Heart right ventricle (tissue), 16 donors: ENCODE measurements around the gene KRT86. TPM values are rescaled to one million over a fixed set of nuclear protein-coding genes. Genes with fewer than 3 reads are reported as not detected.
A peak's percentile ranks its signal among the peaks of the same experiment; 100 is the strongest.
"Not testable (repeated sequence)": the region's sequence is repeated elsewhere in the genome, so short reads cannot be mapped to it uniquely, and the experiment has no call there.

Experiments
- ATAC-seq, 8 donors: fragments of 200-7000 bp; cut with Tn5 transposase; one replicate each; pipeline ENCODE4 v1.9.1; 2020; ENCODE audit warnings: mild to moderate bottlenecking in 8 of 8, moderate library complexity in 8 of 8, moderate number of reproducible peaks in 1 of 8
- DNase-seq, 2 donors: peaks; one replicate each; pipeline ENCODE4 v3.0.0-alpha.2; 2020
- H3K27ac ChIP-seq, 10 donors: fragments of 200-600 bp; sonication (generic) in 2 of 10; one replicate each; pipeline versions ENCODE4 v1.5.0 to v1.8.0; 2020 to 2022; ENCODE audit warnings: mild to moderate bottlenecking in 3 of 10
- H3K27me3 ChIP-seq, 7 donors: fragments of 200-600 bp; one replicate each; pipeline ENCODE4 v1.8.0; 2021 to 2022; ENCODE audit warnings: mild to moderate bottlenecking in 2 of 7
- H3K36me3 ChIP-seq, 9 donors: fragments of 200-600 bp; sonication (generic) in 1 of 9; one replicate each; pipeline versions ENCODE4 v1.5.0 to v1.8.0; 2020 to 2022; ENCODE audit warnings: mild to moderate bottlenecking in 2 of 9
- H3K4me1 ChIP-seq, 9 donors: fragments of 200-600 bp; sonication (generic) in 1 of 9; one replicate each; pipeline versions ENCODE4 v1.5.0 to v1.8.0; 2020 to 2022; ENCODE audit warnings: mild to moderate bottlenecking in 4 of 9
- H3K4me3 ChIP-seq, 10 donors: fragments of 200-600 bp; sonication (generic) in 2 of 10; one replicate each; pipeline versions ENCODE4 v1.5.0 to v1.8.0; 2020 to 2022; ENCODE audit warnings: mild to moderate bottlenecking in 7 of 10, moderate library complexity in 2 of 10
- H3K9me3 ChIP-seq, 11 donors: fragments of 200-600 bp in 10 of 11; sonication (generic) in 2 of 11; one replicate each; pipeline versions ENCODE4 v1.5.0 to v1.8.0; 2013 to 2022; ENCODE audit warnings: mild to moderate bottlenecking in 2 of 11, control low read depth in 1 of 11, moderate library complexity in 1 of 11
- CTCF ChIP-seq, 9 donors: fragments of 200-600 bp; sonication (generic) in 2 of 9; IDR thresholded peaks; one replicate each; pipeline versions ENCODE4 v1.5.0 to v1.8.0; 2021 to 2022; ENCODE audit warnings: antibody characterized with exemption in 9 of 9, mild to moderate bottlenecking in 5 of 9, moderate library complexity in 1 of 9
- WGBS, 2 donors: extraction: QIAGEN DNeasy Blood & Tissue Kit; methylation state at CpG; one replicate each; pipeline ENCODE4 v1.1.7; 2013; ENCODE audit warnings: inconsistent platforms in 1 of 2; 5-methylcytosine and 5-hydroxymethylcytosine counted together
- intact Hi-C, 10 donors: fragments of 100-400 bp; cut with DNase I; formaldehyde crosslinking; loops; one replicate each; pipeline versions ENCODE4 v1.11.1 to v1.14.2; 2022
- polyA plus RNA-seq, 2 donors: library from polyadenylated mRNA; stranded (reverse); fragments of 200-250 nt; gene quantifications; one replicate each; pipeline ENCODE4 v1.2.3, GENCODE V29; 2013
- total RNA-seq, 10 donors: library from RNA; stranded (reverse); fragmentation: NEBNext Ultra II Directional in 3 of 10; extraction: Animal tissue kit (Norgen Biotek cat#: 25700) in 3 of 10; gene quantifications; one replicate each; pipeline versions ENCODE4 v1.2.1 to v1.2.4, GENCODE V29; 2021 to 2023
- donor health status: Arrhythmogenic right ventricular cardiomyopathy.
- donor health status: ischemic (EF 13 %, LVEDD 7.1; RV severe dilation, severe dysfunction).
- donor health status: healthy with polysubstance abuse.
- donor health status: DM: no; HTN: yes; CAD: no.
- donor health status: DM: no; HTN: no; CAD: no.
- donor health status: ischemic (EF 25% LVEDD 6.9; RV normal size, moderate dysfunction).
- donor health status: ischemic (EF 25% LVEDD 5.7; RV mildly dilated, moderate dysfunction).
- donor health status: healthy.
- donor health status: DM: yes; HTN: yes; CAD: no.
- donor health status: Ischemic cardiomyopathy.
- donor health status: ischemic (EF 35%, LVEDD 5.7; RV mildly dilated, moderate dysfunction).
- donor health status: nonischemic (EF 11% LVEDD 7.7; RV severe dilation, severe dysfunction).
- donor health status: DM: yes; HTN: yes; CAD: no.
- donor health status: PGD.
- donor health status: ischemic (EF 29% LVEDD 5.4; RV normal size, mild dysfunction).
- donor health status: nonischemic (EF 23%, LVEDD 6.1; RV moderate dilation, normal function).

Gene KRT86
- total and polyA plus RNA-seq, 12 donors: 0.01 to 0.19 TPM; not detected in 10

- Histone ChIP-seq H3K27ac (no peak overlapping the region), H3K36me3 (no peaks in the 10 kb centered on the region), H3K9me3 (no peaks in the 10 kb centered on the region), H3K4me1 (peaks cover 5 to 9% (median 6%) of the 10 kb centered on the region in 9 donors), H3K4me3 (no peak overlapping the region), H3K27me3 (peaks cover 16 to 82% (median 72%) of the 10 kb centered on the region in 7 donors)
- WGBS, 2 donors: 83 to 84% methylated on average over 9 of the region's 9 CpGs
- no peak for TF ChIP-seq CTCF (IDR thresholded peaks at IDR 0.05)
- ATAC-seq (no peak), DNase-seq (no peak)
- intact Hi-C loops: no loop called here
These were observed 18.4 kb upstream of the KRT86 start for GRCh38 chr12:52255926-52256583.

GRCh38 chr12:52256584-52256935, 17.9 kb upstream of the KRT86 start:
- intact Hi-C loops: no loop called here
- DNase-seq (no peak), ATAC-seq (no peak)
- Histone ChIP-seq H3K27me3 (peaks cover 16 to 84% (median 76%) of the 10 kb centered on the region in 7 donors), H3K27ac (no peak overlapping the region), H3K4me1 (peaks cover 5 to 9% (median 6%) of the 10 kb centered on the region in 9 donors), H3K4me3 (no peak overlapping the region), H3K9me3 (no peaks in the 10 kb centered on the region), H3K36me3 (no peaks in the 10 kb centered on the region)
- no peak for TF ChIP-seq CTCF (IDR thresholded peaks at IDR 0.05)
- WGBS, 2 donors: 61 to 86% methylated on average over 2 of the region's 2 CpGs

GRCh38 chr12:52257074-52257551, 17.3 kb upstream of the KRT86 start:
- Histone ChIP-seq H3K27me3 (peaks cover 16 to 89% (median 80%) of the 10 kb centered on the region in 7 donors), H3K27ac (no peak overlapping the region), H3K36me3 (no peaks in the 10 kb centered on the region), H3K4me1 (peaks cover 5 to 9% (median 6%) of the 10 kb centered on the region in 9 donors), H3K4me3 (no peak overlapping the region), H3K9me3 (no peaks in the 10 kb centered on the region)
- no peak for ATAC-seq
- intact Hi-C loops: no loop called here
- 92% methylated on average over 4 of the region's 4 CpGs for WGBS, 2 donors
- no peak for TF ChIP-seq CTCF (IDR thresholded peaks at IDR 0.05)
- DNase-seq: no peak

GRCh38 chr12:52257922-52258321, 16.5 kb upstream of the KRT86 start:
- WGBS, 2 donors: 46 to 52% methylated on average over 12 to 13 of the region's 13 CpGs
- H3K4me1 ChIP-seq, H3K9me3 ChIP-seq, ATAC-seq, DNase-seq, intact Hi-C loops, H3K27ac ChIP-seq, H3K36me3 ChIP-seq: not testable (repeated sequence)
- Histone ChIP-seq H3K27me3 (peaks cover 16 to 97% (median 84%) of the 10 kb centered on the region in 7 donors), H3K4me3 (peak overlapping the region in 1 of 10 donors; percentile 5)

GRCh38 chr12:52258335-52258901, 16.0 kb upstream of the KRT86 start:
- H3K4me3 ChIP-seq: peak overlapping the region in 6 of 10 donors; percentile 5 to 27 (median 20)
- ATAC-seq: peak in 3 of 8 donors; percentile 22 to 46 (median 37)
- no peaks in the 10 kb centered on the region for H3K36me3 ChIP-seq
- peaks cover 5 to 9% (median 6%) of the 10 kb centered on the region in 9 donors for H3K4me1 ChIP-seq
- H3K9me3 ChIP-seq: no peaks in the 10 kb centered on the region
- TF ChIP-seq CTCF (IDR thresholded peaks at IDR 0.05): peak in 1 of 9 donors; percentile 14
- intact Hi-C loops: no loop called here
- H3K27me3 ChIP-seq: peaks cover 16 to 99% (median 81%) of the 10 kb centered on the region in 7 donors
- DNase-seq: peak in 1 of 2 donors; percentile 33
- 6 to 7% methylated on average over 54 to 72 of the region's 72 CpGs for WGBS, 2 donors
- H3K27ac ChIP-seq: no peak overlapping the region
